GM19395 (cell line): ENCODE data around the gene MRPS7.
"Not testable (repeated sequence)": the region's sequence is repeated elsewhere in the genome, so short reads cannot be mapped to it uniquely, and the experiment has no call there.

ENCODE experiments used
- ATAC-seq: cut with Tn5 transposase; IDR thresholded peaks from one replicate; pipeline ENCODE4 v1.9.1; 2021; ENCODE audit warnings: mild to moderate bottlenecking, moderate library complexity; ENCODE audit not compliant: unreplicated experiment

Gene MRPS7

DNA sequence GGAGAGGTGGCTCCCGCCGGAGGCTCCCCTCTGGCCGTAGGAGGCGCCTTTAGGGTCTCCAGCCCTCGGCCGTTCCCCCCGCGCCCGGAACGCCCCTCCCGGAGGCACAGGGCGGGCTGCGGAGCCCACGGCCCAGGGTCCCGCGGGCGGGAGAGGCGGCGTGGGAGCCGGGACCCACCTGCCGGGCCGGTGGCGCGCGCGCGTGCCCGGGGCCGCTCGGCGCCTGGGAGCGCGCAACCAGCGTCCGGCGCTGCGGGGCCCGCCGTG is 9.2 kb downstream of the MRPS7 start, which contains the start of gene MIF4GD:
MIF4GD (minus strand) TSS at position 266 of the 267 bp plus-strand sequence. CDS start 1,036 bp downstream, outside the sequence.
- peak; percentile 23 for ATAC-seq

DNA sequence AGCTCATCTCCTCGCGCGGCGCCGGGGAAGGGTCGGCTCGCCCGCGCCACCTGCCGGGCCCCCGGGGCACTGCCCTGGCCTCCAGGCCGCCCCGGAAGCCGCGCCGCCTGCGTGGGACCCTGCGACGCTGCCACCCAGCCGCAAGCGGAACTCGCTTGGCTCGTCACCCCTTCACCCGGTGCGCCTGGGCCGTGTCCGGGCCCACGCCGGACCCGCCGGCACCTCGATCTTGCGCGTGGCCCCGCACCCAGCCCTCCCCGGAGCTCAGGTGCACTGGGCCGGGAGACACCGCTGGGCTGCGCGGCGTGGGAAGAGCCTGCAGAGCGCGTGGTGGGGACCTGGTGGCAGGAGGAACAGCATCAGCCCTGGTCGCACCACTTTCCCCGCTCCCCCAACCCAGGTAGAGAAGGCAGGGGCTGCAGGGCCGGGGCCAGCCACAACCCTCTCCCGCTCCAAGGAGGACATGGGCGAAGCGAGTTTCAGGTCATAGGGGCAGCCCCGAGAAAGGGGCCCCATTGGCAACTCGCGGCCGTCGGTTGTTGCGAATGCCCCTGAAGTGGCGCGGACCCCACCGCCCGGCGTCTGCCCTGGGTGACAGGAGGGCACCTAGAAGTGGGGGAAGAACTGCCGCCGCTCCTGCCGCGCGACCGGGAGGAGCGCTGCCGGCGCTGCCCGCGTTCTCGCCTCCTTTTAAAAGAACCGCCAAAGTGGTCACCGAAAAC is 9.7 kb downstream of the MRPS7 start:
- ATAC-seq: peak; percentile 67

DNA sequence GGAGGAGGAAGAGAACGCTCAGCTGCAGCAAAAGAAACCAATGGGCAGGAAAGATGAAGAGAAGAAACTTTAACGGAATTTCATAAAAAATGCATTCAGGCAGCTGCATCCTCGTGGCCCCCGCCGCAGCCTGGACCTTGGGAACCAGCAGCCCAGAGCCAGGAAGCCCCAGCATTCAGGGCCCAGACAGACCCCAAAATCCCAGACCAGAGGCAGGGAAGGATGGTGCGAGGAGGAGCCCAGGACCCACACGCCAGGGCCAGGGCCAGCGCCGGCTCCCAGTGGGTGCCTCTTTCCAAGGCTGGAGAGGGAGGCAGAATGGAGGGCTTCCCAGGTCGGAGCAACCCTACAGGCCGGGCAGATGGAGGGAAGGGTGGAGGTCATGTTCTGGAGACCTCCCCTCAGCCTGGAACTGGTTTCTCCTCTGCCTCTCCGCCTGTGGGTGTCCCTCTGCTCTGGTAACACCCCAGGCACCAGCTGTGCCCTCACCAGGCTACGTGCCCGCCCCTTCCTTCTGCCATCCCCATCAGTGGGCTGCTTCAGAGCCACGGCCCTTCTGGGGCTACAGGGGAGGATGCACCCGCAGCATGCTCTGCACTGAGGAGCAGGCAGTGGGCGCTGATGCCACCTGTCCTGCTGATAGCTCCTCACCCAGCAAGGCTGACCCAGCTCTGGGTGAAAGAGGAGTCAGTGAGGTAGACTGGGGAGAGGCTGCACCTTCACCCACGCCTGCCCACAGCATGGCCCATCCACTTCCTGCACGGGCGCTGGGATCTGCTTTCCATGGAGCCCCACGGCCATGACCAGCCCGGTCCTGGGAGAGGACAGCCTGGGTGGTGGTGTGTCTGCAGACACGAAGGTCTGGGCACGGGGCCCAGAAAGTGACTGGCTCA is 10.5 kb downstream of the MRPS7 start:
- ATAC-seq: no peak

DNA sequence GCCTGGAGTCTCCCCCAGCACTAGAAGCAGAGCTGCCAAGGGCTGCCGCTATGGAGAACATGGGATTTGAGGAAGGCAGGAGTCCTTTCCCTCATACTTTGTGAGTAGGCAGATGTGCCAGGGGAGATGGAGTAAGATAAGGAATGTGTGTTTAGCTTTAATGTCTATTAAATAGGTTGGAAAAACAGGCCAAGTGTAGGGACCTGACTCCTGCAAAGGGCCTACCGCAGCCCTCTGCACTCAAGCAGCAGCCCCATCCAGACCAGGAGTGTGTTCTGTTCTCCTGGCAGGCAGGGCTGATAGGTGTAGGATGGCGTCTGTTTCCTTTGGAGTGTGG is 11.1 kb downstream of the MRPS7 start:
- no peak for ATAC-seq

DNA sequence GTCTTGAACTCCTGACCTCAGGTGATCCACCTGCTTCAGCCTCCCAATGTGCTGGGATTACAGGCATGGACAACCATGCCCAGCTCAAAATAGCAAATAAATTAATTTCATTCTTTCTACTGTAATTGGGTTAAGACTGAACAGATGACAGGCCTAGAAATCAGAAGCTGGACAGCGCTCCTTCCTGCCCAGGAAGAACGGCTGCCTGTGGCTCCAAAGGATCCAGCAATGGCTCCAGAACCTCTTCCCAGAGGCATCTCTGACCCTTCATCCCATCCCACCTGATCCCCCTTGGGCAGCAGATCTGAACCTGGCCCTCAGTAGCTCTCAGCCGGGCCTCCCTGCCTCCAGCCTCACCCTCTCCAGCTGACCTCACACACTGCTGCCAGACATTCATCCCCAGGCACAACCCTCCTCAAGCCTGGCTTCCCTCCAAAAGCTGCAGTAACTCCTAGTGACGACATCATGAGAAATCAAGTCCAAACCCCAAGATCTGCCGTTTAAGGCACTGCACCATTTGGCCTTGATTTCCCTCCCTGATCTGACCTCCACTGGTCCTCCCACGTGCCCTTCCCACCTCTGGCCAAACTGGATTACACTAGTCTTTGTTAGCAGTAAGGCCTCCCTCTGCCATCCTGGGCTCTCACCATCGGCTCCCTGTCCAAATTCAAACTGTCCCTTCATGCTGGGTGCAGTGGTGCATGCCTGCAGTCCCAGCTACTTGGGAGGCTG is 12.5 kb downstream of the MRPS7 start:
- ATAC-seq: no peak

DNA sequence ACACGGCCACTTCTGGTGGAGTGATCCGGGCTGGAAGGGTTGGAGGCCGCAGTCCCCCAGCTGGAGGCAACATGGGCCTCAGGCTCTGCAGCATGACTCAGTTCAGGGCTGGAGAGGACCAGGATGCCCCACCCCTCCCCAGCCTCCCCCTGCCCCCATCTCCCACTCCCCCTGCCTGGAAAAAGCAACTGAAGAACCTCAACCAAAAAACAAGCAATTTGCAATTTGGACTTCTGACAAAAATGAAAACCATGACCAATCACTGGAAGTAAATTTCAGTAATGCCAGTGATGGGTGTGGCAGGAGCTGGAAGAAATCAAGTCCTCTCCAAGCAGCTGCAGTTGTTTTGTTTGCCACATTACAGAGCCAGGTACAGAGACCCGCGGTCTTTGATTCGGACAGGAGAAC is 16.0 kb downstream of the MRPS7 start:
- no peak for ATAC-seq

DNA sequence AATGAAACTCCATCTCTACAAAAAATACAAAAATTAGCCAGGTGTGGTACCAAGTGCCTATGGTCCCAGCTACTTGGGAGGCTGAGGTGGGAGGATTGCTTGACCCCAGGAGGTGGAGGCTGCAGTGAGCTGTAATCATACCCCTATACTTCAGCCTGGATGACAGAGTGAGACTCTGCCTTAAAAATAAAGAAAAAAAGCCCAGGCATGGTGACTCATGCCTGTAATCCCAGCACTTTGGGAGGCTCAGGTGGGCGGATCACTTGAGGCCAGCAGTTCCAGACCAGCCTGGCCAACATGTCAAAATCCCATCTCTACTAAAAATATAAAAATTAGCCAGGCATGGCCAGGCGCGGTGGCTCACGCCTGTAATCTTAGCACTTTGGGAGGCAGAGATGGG is 18.5 kb downstream of the MRPS7 start:
- ATAC-seq: not testable (repeated sequence)

DNA sequence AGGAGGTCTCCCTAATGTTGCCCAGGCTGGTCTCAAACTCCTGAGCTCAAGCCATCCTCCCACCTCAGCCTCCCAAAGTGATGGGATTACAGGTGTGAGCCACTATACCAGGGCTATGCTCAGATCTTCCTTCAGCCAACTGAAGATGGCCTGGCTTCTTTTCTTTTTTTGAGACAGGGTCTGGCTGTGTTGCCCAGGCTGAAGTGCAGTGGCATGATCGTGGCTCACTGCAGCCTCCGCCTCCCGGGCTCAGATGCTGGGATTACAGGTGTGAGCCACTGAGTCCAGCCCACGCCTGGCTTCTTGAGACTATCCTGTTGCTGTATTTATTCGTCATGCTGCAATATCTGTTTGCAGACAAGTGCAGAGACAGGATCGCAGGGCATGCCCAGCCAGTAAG is 23.4 kb downstream of the MRPS7 start:
- no peak for ATAC-seq

DNA sequence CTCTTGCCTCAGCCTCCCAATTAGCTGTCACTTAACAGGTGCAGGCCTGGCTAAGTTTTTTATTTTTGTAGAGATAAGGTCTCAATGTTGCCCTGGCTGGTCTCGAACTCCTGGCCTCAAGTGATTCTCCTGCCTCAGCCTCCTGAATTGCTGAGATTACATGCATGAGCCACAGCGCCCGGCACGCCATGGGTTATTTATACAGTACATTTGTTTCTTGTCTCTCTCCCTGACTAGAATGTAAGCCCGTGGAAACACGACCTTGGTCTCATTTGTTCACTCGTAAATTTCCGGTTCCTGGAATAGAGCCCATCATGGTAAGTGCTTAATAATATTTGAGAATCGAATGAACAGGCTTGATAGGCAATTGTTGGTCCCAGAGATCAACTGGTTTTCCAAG is 25.5 kb downstream of the MRPS7 start:
- no peak for ATAC-seq

DNA sequence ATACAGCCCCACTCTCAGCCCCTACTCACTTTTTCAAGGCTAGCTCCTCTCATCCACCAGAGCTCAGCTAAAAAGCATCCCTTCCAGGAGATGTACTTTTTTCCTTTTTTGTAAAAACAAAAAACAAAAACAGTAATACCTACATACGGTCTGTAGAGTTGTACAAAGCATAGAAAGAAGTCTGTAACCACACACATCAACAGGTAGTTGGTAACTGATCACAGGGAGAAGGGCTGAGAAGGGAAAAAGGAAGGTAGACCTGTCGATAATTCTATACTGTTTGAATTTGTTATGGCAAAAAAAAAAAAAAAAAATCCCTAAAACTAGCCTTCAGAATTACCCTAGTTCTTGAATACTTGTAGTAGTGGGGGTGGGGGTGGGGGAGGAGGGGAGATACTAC is 26.7 kb downstream of the MRPS7 start:
- ATAC-seq: no peak

DNA sequence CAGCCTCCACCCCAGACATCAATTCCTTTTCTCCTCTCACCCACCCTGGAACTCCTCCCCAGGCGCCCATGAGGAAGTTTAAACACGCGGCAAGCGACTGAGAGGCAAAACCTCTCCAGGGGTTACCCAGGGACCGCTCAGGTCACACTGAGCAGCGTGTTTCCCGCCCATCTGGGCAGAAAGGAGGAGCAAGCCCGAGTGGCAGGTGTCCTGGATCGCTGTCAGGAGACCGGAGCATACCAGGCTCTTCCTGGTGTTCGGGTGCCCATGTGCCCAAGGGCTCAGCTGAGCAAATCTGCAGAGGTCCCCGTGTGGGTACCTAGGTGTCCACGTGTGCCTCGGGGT is 27.1 kb downstream of the MRPS7 start:
- peak; percentile 16 for ATAC-seq

DNA sequence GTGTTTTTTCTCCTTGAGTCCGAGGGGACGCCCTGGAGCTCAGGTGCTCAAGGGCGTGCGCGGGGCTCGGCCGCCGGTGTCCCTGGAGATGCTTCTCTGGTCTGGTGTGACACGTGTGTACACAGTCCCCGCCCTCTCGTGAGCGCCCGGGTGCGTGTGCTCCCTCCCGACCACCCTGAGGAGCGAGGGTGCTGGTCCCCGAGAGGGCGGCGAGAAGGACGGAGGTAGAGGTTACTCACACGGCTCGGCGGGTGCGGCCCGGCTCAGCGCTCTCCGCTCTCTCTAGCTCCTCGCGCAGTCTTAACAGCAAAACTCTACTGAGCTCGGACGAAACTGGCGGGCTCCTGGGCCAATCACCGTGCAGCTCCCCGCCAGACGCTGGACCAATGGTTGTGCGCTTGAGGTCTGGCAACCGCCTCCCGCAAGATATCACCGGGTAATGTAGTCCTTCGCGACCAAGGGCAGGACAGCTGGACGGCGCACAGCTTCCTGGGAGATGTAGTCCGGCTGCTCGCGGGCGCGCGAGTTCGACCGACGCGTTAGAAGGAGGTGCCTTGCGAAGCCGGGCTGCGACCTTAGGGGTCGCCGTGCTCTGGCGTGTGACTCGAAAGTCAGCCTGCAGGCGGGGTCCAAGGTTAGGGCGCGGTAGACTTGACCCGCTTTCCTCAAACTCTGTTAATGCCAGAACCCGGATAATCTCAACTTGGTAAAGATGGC is 27.6 kb downstream of the MRPS7 start, which contains the start of gene SLC25A19:
SLC25A19 (minus strand) TSS at position 319 of the 717 bp plus-strand sequence. CDS start 2,669 bp downstream, outside the sequence.
- ATAC-seq: peak; percentile 93

DNA sequence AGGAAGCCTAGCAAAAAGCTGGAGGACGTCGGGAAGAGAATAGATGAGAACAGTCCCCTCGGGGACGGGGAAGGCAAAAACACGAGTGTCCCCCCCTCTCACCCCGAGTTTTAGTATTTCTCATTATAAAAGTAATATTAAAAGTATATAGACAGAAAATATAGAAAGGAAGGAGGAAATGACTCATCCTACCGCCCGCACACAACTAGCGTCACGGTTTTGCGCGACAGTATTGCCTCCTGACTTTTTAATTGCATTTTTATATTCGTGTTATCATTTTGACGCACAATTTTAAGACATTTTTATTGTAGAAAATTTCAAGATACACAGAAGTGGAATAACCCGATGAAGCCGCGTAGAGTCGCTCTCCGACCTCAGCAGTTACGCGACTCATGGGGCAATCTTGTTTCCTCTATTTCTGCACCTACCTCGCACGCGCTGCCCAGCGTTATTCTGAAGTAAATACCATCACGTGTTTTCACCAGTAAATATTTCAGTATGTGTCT is 28.2 kb downstream of the MRPS7 start:
- peak; percentile 30 for ATAC-seq

DNA sequence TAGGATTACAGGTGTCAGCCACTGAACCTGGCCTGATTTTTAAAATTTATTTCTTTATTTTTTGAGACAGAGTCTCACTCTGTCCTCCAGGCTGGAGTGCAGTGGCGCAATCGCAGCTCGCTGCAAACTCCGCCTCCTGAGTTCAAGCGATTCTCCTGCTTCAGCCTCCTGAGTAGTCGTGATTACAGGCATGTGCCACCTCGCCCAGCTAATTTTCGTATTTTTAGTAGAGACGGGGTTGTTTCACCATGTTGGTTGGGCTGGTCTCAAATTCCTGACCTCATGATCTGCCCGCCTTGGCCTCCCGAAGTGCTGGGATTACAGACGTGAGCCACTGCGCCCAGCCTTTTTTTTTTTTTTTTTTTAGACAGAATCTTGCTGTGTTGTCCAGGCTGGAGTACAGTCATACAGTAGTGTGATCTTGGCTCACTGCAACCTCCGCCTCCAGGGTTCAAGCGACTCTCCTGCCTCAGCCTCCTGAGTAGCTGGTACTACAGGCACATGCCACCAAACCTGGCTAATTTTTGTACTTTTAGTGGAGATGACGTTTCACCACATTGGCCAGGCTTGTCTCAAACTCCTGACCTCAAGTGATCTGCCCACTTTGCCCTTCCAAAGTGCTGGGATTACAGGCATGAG is 31.2 kb downstream of the MRPS7 start:
- not testable (repeated sequence) for ATAC-seq

DNA sequence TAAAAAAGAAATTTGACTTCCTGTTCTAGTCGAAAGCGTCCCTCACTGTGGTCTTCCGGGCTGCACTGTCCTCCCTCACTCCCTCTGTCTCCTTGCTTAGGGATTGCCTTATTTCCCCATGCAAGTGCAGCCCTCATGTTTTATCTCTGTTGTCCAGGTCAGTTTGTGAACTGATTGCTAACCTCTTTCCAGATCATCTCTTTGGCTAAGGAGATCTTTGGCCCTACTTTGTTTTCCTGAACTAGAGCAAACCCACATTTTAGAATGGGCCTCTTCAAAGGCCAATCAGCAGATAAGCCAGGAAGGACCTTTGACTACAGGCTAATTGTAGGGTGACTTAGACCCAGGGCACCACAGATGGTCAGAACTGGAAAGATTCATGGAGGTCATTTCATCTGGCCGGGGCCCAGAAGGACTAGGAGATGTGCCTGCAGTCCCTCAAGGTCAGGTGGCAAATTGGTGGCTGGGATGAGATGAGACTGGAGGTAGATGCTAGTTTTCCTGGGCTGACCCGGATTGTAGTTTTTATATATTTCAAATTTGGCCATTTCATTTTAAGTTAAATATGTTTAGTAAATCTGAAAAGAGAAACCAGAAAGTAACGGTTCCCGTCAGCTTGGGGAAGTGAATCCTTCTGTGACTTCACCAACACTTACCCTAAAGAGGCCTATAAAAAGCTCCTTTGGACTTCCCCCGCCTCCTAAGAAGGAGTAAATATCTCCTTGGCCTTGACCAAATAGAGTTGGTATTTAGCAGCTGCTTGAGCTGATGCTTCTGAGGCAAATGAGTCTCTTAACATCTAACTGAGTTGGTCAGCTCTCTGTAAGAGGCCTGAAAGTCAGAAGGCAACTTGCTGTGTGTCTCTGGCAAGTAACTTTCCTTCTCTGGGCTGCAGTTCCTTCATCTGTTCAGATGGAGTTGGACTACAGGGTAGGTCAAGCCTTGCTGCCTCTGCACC is 33.8 kb downstream of the MRPS7 start:
- ATAC-seq: peak; percentile 58

DNA sequence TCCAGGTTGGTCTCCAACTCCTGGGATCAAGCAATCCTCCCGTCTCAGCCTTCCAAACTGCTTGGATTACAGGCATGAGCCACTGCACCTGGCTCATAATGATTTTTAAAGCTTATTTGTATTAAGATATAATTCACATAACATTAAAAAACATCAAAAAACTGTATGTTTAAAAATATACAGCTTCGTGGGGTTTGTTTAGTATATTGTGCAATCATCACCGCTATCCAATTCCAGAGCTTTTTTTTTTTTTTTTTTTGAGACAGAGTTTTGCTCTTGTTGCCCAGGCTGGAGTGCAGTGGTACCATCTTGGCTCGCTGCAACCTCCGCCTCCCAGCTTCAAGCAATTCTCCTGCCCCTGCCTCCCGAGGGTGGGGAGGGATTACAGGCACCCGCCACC is 38.6 kb downstream of the MRPS7 start:
- no peak for ATAC-seq

DNA sequence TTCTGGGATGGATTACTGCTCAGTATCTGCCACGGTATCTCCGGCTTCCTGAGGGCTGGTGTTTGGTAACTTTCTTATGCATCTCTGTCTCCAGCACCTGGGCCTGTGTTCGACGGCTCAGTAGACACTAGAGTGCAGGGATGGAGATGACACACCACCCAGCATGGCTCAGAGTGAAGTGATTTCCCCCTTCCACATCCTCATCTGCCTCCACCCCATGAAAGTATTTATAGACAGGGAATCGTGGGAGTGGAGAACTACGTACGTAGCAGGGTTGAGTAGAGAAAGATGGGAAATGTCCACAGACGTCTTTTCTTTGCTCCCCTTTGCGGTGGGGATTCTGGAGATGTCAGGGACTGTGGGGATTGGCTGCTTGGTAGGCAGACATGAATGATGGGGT is 39.4 kb downstream of the MRPS7 start:
- ATAC-seq: no peak

DNA sequence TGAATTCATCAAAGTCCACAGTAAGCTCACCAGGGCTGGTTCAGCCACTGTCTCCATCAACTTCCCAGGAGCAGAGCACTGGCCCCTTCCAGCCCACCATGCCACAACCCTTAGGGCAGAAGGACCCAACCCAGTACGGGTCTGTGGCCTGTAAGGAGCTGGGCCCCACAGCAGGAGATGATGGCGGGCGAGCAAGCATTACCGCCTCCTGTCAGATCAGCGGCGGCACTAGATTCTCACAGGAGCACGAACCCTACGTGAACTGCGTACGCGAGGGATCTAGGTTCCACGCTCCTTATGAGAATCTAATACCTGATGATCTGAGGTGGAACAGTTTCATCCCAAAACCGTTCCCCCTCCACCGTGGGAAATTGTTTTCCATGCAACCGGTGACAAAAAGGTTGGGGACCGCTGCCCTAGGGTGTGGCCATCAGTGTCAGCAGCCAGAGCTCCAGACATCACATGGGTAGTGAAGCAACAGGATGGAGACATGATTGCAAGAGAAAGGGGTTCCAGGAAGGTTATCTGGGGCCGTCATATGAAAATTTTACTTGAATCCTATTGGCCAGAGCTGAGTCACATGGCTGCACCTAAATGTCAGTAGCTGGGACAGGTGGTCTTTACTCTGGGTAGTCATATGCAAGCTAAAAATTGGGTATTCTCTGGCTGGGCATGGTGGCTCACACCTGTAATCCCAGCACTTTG is 40.0 kb downstream of the MRPS7 start:
- no peak for ATAC-seq
